Measurements from ENCODE around the gene PPIL4.
A peak's percentile ranks its signal among the peaks of the same experiment; 100 is the strongest.

PPIL4 gene

DNA sequence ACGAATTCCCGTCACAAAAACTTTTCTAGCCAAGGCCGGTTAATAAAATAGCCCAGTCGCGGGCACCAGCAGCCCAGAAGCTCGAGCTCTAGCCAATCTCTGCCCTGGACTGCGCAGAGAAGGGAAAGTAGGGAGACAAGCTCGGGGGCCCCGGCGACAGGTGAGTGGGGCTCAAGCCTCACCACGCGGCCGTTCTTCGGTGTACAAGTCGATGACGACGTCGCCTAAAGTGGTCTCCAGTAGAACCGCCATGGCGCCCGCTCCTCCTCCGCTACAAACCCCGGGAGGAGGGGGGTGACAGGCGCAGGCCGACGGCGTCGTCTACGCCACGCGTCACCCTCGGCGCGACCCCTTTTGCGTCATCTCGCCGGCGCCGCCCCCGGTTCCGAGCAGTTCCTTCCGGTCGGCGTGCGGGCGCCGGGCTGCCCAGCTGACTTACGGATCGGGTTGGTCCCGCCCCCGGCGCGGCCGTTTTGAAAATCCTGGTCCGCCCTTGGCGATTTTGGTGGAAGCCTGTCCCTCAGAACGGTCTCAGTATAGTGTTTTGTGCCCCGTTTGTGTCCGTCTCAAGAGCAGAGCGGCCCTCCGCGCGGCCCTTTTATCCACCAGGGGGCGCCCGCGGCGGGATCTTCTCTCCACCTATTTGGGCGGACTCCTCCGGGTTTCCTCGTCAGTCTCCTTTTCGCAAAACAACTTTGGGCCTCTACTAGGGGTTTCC is at the start of gene PPIL4:
Gene PPIL4 (minus strand): TSS at position 290 of the 718 bp plus-strand sequence. CDS start 38 bp downstream, at position 252.
- DNase-seq: peak; percentile 97

- no peak for DNase-seq
Measured at GRCh38 chr6:149593408-149593807, 47.6 kb upstream of the PPIL4 start.

DNA sequence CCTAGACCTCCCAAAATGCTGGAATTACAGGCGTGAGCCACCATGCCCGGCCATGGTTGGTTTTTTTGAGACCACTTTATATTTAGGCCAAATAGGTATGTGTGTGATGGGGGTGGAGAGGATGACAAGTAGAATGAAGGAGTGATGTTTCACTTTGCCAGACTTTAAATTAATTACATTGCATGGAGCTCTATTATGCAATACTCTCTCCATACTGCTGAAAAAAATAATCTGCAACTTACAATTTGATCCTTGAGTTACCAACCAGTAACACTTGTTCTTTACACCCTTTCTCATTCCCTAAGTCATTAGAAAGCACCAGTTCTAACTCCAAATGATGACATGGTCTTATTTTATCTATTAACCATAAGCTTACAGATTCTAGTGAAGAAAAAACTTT is 47.1 kb upstream of the PPIL4 start:
- no peak for DNase-seq

GRCh38 chr6:149586149-149586548 is 40.3 kb upstream of the PPIL4 start:
- no peak for DNase-seq

DNA sequence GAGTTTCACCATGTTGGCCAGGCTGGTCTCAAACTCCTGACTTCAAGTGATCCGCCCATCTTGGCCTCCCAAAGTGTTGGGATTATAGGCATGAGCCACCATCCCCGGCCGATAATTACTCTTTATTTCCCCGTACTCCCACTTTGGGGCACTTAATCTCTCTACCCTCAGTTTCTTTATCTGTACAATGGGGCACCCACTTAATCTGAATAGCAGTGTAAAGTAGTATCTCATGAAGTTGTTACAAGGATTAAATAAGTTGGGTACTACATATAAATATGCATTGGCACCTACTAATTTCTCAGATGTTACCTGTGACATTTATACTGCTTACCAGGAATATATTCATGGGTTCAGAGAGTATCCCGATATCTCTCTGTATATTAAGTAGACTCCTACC is 35.5 kb upstream of the PPIL4 start:
- no peak for DNase-seq

DNA sequence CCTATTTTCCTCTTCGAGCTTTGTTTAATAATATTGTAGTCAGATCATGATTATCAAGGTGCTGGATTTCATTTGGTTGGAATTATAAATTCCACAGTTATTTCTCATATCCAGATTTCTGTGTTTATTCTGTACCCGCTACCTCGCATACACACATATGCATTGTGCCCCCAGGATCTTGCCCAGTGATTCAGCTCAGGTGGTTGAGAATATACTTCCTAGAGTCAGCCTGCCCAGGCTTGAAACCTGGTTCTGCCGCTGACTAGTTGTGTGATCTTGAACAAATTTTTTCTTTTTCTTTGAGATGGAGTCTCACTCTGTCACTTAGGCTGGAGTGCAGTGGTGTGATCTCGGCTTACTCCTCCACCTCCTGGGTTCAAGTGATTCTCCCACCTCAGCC is 35.0 kb upstream of the PPIL4 start:
- DNase-seq: no peak

GRCh38 chr6:149567945-149568585 is 22.2 kb upstream of the PPIL4 start:
- DNase-seq: no peak

DNA sequence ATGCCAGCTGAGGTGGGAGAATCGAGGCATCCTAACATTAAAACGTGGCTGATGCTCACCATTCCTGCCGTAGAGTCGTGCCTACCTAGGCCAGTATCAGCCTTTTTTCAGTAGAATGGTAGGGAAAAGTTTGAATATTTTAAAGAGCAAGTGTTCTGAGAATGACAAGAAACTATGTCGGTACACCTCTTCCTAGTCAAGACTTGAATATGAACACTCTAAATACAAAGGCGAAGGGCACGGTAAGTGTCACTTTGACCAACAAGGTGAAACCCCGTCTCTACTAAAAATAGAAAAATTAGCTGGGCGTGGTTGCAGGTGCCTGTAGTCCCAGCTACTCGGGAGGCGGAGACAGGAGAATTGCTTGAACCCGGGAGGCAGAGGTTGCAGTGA is 21.3 kb upstream of the PPIL4 start:
- DNase-seq: no peak

DNA sequence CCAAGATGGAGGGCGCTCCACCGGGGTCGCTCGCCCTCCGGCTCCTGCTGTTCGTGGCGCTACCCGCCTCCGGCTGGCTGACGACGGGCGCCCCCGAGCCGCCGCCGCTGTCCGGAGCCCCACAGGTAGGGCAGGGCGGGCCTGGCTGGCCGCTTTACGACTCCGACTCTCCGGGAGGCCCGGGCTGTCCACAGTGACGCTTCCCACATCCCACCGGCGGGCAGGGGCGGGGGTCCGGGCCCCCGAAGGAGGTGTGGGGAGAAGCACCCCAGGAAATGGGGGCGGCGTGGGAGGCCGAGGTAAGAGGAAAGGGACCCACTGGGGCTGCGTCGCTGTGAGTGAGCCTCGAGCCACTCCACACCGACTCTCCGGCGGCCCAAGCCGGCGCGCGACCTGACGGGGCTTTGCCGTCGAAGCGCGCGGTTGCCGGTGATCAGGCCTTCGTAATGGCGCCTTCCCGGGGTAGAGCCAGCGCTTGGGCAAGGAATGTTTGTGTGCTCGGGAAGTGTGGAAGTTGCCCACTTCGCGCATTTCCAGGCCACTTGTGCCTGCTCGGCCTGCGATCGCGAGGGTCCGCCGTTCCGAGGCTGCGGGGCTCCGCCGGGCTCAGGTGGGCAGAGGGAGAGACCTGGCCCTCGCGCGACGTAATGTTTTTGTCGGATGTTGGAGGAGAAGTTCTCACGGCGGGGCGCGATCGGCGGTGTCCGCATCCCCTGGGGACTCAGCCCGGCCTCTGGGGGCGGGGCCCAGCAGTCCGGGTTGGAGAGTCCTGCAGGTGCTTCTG is 20.8 kb upstream of the PPIL4 start:
- DNase-seq: peak; percentile 48

DNA sequence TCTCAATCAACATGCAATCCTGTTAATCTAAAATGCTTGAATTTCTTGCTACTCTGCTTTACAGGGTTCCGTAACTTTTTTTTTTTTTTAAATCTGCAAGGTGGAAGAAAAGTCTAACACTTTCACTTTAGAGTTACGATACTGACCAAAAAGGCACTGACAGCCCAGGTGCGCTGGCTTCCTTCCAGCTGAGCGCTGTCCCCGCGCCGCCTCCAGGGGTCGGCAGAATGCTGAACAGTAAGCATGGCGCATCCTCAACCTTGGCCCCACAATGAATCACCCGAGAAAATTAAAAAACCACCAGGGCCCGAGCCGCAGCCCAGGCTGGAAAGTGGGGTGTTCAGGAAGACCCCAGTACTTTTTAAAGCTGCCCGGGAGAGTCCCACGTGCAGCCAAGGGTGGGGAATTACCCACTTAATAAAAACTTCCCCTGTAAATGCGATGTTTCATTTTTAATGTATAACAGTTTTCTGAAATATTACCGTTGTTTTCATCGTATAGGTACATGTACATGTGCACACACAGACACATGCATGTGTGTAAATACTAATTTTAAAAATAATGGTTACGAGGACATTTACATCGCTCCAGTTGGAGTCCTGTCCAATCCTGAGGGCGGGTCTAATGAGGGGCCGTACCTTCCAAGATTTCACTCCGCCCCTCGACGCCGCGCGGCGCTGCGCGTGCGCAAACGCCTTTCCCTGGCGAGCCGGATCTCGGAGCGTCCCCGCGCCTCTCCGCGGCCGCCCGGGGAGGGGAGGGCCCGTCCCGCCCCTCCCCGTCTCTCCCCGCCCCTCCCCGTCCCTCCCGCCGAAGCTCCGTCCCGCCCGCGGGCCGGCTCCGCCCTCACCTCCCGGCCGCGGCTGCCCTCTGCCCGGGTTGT is 19.9 kb upstream of the PPIL4 start, which contains the start of gene GINM1:
Gene GINM1 (plus strand): TSS at position 849 of the 883 bp plus-strand sequence. CDS start 40 bp downstream, outside the sequence.
- DNase-seq: peak; percentile 97

GRCh38 chr6:149563928-149564325 is 18.1 kb upstream of the PPIL4 start:
- no peak for DNase-seq

DNA sequence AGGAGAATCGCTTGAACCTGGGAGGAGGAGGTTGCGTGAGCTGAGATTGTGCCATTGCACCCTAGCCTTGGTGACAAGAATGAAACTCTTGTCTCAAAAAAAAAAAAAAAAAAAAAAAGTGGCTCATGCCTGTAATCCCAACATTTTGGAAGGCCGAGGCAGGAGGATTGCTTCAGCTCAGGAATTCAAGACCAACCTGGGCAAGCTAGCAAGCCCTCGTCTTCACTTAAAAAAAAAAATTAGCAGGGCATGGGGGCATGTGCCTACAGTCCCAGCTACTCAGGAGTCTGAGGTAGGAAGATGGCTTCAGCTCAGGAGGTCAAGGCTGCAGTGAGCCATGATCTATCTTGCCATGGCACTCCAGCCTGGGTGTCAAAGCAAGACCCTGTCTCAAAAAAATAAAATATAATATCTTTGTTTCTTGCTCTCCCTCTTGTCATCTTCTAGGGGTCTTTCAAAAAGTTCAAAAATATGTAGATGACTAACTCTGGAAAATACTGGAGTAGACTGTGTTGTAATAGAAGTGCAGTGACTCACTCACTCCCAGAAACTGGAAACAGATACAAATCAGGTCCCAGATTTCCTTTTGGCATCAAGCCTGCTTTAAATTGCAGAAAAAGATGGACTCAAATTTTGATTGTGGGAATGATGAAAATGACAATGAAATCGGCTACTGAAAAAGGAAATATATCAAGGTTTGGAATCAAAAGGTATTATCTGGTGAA is 17.5 kb upstream of the PPIL4 start:
- no peak for DNase-seq

- no peak for DNase-seq
Measured at GRCh38 chr6:149560736-149561135, 14.9 kb upstream of the PPIL4 start.

DNA sequence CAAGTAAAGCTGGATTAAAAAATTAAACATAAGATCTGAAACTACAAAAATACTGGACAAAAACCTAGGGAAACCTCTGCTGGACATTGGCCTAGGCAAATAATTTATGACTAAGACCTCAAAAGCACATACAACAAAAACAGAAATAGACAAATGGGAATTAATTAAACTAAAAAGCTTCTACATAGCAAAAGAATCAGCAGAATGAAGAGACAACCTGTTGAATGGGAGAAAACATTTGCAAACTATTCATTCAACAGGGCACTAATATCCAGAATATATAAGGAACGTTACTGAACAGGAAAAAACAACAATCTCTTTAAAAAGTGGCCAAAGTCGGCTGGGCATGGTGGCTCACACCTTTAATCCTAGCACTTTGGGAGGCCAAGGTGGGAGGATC is 13.5 kb upstream of the PPIL4 start:
- DNase-seq: no peak

GRCh38 chr6:149558029-149558428 is 12.2 kb upstream of the PPIL4 start:
- DNase-seq: no peak

DNA sequence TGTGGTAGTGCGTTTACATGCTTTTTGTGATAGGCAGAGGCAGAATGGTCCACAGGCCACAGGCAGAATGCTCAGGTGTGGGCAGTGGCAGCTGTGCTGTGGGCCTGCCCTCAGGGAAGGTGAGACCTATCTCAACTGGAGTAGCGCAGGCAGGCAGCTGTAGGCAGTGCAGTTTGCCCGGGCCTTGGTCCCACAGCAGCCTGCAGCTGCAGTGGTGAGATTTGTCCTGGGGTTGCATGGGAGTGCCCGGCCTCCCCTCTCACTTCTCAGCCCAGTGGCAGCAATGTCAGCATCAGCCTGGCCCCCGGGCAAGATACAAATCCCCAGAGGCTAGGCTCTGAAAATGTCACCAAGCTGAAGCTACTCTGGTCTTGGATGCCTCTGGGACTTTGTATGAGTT is 6.1 kb upstream of the PPIL4 start:
- DNase-seq: no peak

GRCh38 chr6:149545258-149545753 is 537 bp downstream of the PPIL4 start:
- DNase-seq: peak; percentile 46

DNA sequence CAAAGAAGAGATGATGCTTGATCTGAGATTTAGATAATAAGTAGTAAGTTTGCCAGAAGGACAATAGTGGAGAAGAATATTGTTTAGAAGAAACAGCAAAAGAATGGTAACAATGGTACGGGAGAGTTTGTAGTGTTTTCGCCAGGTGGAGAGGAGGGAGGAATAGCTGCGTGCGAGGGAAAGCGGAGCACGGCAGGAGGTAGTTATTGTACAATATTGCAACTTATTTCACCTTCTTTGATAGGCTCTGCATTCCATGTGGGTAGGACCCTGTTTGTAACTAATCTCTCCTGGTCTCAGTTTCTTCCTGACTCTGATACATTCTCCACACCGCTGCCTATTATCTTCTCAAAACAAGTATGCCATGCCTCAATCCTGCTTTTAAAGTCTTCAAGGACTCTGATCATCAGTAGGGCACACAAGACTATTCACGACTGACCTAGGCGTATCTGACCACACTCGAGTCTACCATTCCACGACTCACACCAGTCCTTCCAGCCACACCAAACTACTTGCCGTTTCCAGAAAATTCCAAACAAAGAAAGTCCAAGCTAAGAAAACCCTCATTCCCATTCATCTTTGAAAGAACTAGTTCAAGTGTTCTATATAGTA is 1.1 kb downstream of the PPIL4 start:
- no peak for DNase-seq

- no peak for DNase-seq
Measured at GRCh38 chr6:149541139-149541538, 4.7 kb downstream of the PPIL4 start.

- no peak for DNase-seq
Measured at GRCh38 chr6:149534742-149535141, 11.1 kb downstream of the PPIL4 start.

- no peak for DNase-seq
Measured at GRCh38 chr6:149529650-149530049, 16.2 kb downstream of the PPIL4 start.

Measured in midbrain (tissue), 1 donor.